CD4-positive, CD25-positive, alpha-beta regulatory T cell (primary cell): ENCODE data around the gene SLC38A1. TPM values are rescaled to one million over a fixed set of nuclear protein-coding genes. Genes with fewer than 3 reads are reported as not detected.
"Not testable (repeated sequence)": the region's sequence is repeated elsewhere in the genome, so short reads cannot be mapped to it uniquely, and the experiment has no call there.

ENCODE experiments used
- ATAC-seq, 2 donors: fragments of 150-1000 bp; cut with Tn5 transposase; one replicate each; pipeline ENCODE4 v1.10.0; 2021; ENCODE audit warnings: low read depth in 2 of 2, moderate number of reproducible peaks in 2 of 2, moderate library complexity in 1 of 2
- DNase-seq, 3 donors: peaks; one replicate each; pipeline versions ENCODE4 v3.0.0 to v3.0.0-alpha.2; 2012 to 2022; ENCODE audit warnings: mixed read lengths in 1 of 3
- H3K27ac ChIP-seq: one replicate; pipeline ENCODE4 v1.7.0; 2013; ENCODE audit warnings: mild to moderate bottlenecking, low read length; ENCODE audit not compliant: insufficient read depth, poor library complexity, severe bottlenecking
- H3K27me3 ChIP-seq: one replicate; pipeline ENCODE4 v1.7.0; 2013; ENCODE audit warnings: low read length; ENCODE audit not compliant: control insufficient read depth, insufficient read depth
- H3K36me3 ChIP-seq: one replicate; pipeline ENCODE4 v1.7.0; 2013; ENCODE audit warnings: mild to moderate bottlenecking, low read length, moderate library complexity; ENCODE audit not compliant: control insufficient read depth, insufficient read depth
- H3K4me1 ChIP-seq: 2 replicates; pipeline ENCODE4 v1.7.0; 2013; ENCODE audit warnings: mild to moderate bottlenecking, low read length; ENCODE audit not compliant: insufficient read depth, control insufficient read depth, poor library complexity, severe bottlenecking
- H3K4me3 ChIP-seq: one replicate; pipeline ENCODE4 v1.7.0; 2013; ENCODE audit warnings: low read depth, mild to moderate bottlenecking, low read length, moderate library complexity
- H3K9me3 ChIP-seq, 2 experiments: 1 replicate in 1 of 2; 2 replicates in 1 of 2; pipeline ENCODE4 v1.7.0; 2013; ENCODE audit warnings: low read length in 2 of 2, mild to moderate bottlenecking in 1 of 2, moderate library complexity in 1 of 2; ENCODE audit not compliant: control insufficient read depth in 2 of 2
- H3K27ac Mint-ChIP-seq, 3 donors: one replicate each; pipeline ENCODE4 v1.8.0; 2020 to 2022; ENCODE audit warnings: mild to moderate bottlenecking in 3 of 3, mixed read lengths in 3 of 3, moderate library complexity in 2 of 3
- H3K27me3 Mint-ChIP-seq: one replicate; pipeline ENCODE4 v1.8.0; 2022; ENCODE audit warnings: mild to moderate bottlenecking, mixed read lengths
- H3K36me3 Mint-ChIP-seq: one replicate; pipeline ENCODE4 v1.8.0; 2020; ENCODE audit warnings: mixed read lengths
- H3K4me1 Mint-ChIP-seq, 4 donors: one replicate each; pipeline ENCODE4 v1.8.0; 2020 to 2022; ENCODE audit warnings: mixed read lengths in 4 of 4, mild to moderate bottlenecking in 1 of 4
- H3K4me3 Mint-ChIP-seq, 4 donors: one replicate each; pipeline ENCODE4 v1.8.0; 2020 to 2022; ENCODE audit warnings: mild to moderate bottlenecking in 4 of 4, mixed read lengths in 4 of 4, moderate library complexity in 3 of 4
- H3K9me3 Mint-ChIP-seq, 7 donors: one replicate each; pipeline ENCODE4 v1.8.0; 2020 to 2022; ENCODE audit warnings: mixed read lengths in 7 of 7, mild to moderate bottlenecking in 3 of 7, moderate library complexity in 2 of 7
- polyA plus RNA-seq, 4 donors: library from polyadenylated mRNA; unstranded; fragments of 300-500 nt; fragmentation: Illumina TruSeq; gene quantifications; one replicate each; pipeline ENCODE4 v1.2.3, GENCODE V29; 2021
- total RNA-seq: library from RNA; stranded (reverse); gene quantifications from one replicate; pipeline ENCODE4 v1.2.3, GENCODE V29; 2022

SLC38A1 gene
- total and polyA plus RNA-seq, 5 donors from 2014 or later: 257 to 342 (median 276) TPM

DNA sequence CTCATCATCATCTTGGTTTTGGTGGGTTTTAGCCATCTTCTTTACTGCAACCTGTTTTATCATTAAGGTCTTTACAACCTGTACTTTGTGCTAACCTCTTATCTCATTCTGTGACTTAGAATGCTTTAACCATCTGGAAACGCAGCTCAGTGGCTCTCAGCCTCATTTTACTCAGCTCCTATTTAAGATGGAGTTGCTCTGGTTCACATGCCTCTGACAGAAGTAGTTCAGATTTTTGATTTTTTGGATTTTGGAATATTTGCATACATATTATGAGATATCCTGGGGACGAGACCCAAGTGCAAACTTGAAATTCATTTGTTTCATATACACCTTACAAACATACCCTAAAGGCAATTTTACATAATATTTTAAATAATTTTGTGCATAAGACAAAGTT, 10.7 kb downstream of the SLC38A1 start:
- Histone ChIP-seq H3K4me1 (peaks cover 84% of the 10 kb centered on the region), H3K4me3 (peak overlapping the region; percentile 22), H3K27ac (peak overlapping the region; percentile 31), H3K27me3 (no peaks in the 10 kb centered on the region), H3K9me3 (no peaks in the 10 kb centered on the region), H3K36me3 (peaks cover 46% of the 10 kb centered on the region)
- ATAC-seq (no peak), DNase-seq (no peak)
- Mint-ChIP-seq H3K4me3 (peak overlapping the region in 3 of 4 donors; percentile 57 to 82 (median 64)), H3K4me1 (peaks cover 42 to 65% (median 52%) of the 10 kb centered on the region in 4 donors), H3K9me3 (no peaks in the 10 kb centered on the region), H3K36me3 (peaks cover 35% of the 10 kb centered on the region), H3K27me3 (no peaks in the 10 kb centered on the region), H3K27ac (peak overlapping the region; percentile 57 to 75 (median 68))

DNA sequence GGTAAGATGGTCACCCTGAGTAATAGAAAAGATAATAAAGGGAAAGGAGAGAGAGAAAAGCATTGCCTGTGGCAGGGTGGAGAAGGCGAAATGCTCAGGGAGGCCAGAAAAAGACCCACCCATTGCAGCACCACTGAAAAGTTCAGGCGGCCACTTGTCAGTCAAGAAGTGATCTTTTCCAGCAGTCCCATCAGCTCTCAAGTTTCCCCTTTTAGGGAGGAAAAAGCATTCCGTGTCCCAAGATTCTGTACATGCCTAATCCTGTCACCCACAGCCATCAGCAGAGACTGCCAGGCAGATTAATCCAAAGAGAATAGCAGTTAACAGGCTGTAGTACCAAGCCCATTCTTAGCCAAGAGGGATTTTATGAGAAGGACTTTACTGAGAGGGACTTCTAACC, 11.9 kb downstream of the SLC38A1 start:
- Mint-ChIP-seq H3K36me3 (peaks cover 44% of the 10 kb centered on the region), H3K4me1 (peaks cover 42 to 65% (median 51%) of the 10 kb centered on the region in 4 donors), H3K27ac (peak overlapping the region; percentile 53 to 82 (median 71)), H3K9me3 (no peaks in the 10 kb centered on the region), H3K27me3 (no peaks in the 10 kb centered on the region), H3K4me3 (peak overlapping the region; percentile 29 to 82 (median 70))
- Histone ChIP-seq H3K4me1 (peaks cover 73% of the 10 kb centered on the region), H3K27ac (peak overlapping the region; percentile 38), H3K36me3 (peaks cover 51% of the 10 kb centered on the region), H3K27me3 (no peaks in the 10 kb centered on the region), H3K4me3 (peak overlapping the region; percentile 48), H3K9me3 (no peaks in the 10 kb centered on the region)
- ATAC-seq (no peak), DNase-seq (no peak)

DNA sequence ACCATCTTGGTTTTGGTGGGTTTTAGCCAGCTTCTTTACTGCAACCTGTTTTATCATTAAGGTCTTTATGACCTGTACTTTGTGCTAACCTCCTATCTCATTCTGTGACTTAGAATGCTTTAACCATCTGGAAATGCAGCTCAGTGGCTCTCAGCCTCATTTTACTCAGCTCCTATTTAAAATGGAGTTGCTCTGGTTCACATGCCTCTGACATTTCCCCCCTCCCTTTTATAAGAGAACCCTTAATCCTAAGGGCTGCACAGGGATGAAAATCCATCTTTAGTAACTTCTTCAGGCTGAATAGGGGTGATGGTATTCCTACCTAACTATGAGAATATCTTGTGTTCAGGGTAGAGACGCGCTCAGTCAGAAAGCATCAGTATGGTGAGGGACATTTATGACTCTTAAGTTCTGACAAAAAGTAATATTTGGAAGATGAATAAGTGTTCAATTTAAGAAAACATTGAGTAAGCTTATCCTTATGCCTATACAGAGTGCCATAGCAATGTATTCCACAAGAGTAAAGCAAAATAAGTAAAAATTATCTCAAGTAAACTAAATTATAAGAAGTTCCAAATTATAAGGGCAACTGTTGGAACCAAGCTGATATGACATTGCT, 15.2 kb downstream of the SLC38A1 start:
- Histone ChIP-seq H3K4me3 (no peak overlapping the region), H3K4me1 (peaks cover 41% of the 10 kb centered on the region), H3K27ac (peak overlapping the region; percentile 29), H3K27me3 (no peaks in the 10 kb centered on the region), H3K36me3 (peaks cover 44% of the 10 kb centered on the region), H3K9me3 (peaks cover 0 to 2% of the 10 kb centered on the region in 2 experiments)
- Mint-ChIP-seq H3K36me3 (peaks cover 72% of the 10 kb centered on the region), H3K9me3 (peaks cover 0 to 16% (median 7%) of the 10 kb centered on the region in 7 donors), H3K4me1 (peaks cover 58 to 91% (median 74%) of the 10 kb centered on the region in 4 donors), H3K4me3 (peak overlapping the region in 1 of 4 donors; percentile 43), H3K27ac (peak overlapping the region; percentile 70 to 89 (median 82)), H3K27me3 (no peaks in the 10 kb centered on the region)
- DNase-seq (no peak), ATAC-seq (no peak)

DNA sequence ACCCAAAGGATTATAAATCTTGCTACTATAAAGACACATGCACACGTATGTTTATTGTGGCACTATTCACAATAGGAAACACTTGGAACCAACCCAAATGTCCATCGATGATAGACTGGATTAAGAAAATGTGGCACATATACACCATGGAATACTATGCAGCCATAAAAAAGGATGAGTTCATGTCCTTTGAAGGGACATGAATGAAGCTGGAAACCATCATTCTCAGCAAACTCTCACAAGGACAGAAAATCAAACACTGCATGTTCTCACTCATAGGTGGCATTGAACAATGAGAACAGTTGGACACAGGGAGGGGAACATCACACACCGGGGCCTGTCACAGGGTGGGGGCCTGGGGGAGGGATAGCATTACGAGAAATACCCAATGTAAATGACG, 16.8 kb downstream of the SLC38A1 start:
- peak overlapping the region in 2 of 4 donors; percentile 24 to 68 for H3K4me3 Mint-ChIP-seq
- H3K9me3 ChIP-seq, H3K27ac ChIP-seq, ATAC-seq, H3K4me3 ChIP-seq, DNase-seq, H3K27me3 ChIP-seq, H3K27me3 Mint-ChIP-seq: not testable (repeated sequence)
- peaks cover 79% of the 10 kb centered on the region for H3K36me3 Mint-ChIP-seq
- H3K4me1 Mint-ChIP-seq: peaks cover 65 to 93% (median 76%) of the 10 kb centered on the region in 4 donors
- H3K9me3 Mint-ChIP-seq: peaks cover 0 to 30% (median 11%) of the 10 kb centered on the region in 7 donors
- H3K36me3 ChIP-seq: peaks cover 36% of the 10 kb centered on the region
- peak overlapping the region in 1 of 3 donors; percentile 20 for H3K27ac Mint-ChIP-seq
- peaks cover 25% of the 10 kb centered on the region for H3K4me1 ChIP-seq

DNA sequence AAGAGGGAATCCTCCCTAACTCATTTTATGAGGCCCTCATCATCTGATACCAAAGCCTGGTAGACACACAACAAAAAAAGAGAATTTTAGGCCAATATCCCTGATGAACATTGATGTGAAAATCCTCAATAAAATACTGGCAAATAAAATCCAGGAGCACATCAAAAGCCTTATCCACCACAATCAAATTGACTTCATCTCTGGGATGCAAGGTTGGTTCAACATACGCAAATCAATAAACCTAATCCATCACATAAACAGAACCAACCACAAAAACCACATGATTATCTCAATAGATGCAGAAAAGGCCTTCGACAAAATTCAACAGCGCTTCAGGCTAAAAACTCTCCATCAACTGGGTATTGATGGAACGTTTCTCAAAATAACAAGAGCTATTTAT, 18.9 kb downstream of the SLC38A1 start:
- DNase-seq, H3K27ac ChIP-seq, H3K27me3 Mint-ChIP-seq, H3K9me3 ChIP-seq, ATAC-seq, H3K27me3 ChIP-seq: not testable (repeated sequence)
- Mint-ChIP-seq H3K4me3 (peak overlapping the region; percentile 66 to 80 (median 70)), H3K36me3 (peaks cover 83% of the 10 kb centered on the region), H3K9me3 (peaks cover 0 to 30% (median 11%) of the 10 kb centered on the region in 7 donors), H3K27ac (peak overlapping the region in 2 of 3 donors; percentile 88 to 94), H3K4me1 (peaks cover 61 to 94% (median 82%) of the 10 kb centered on the region in 4 donors)
- peaks cover 36% of the 10 kb centered on the region for H3K36me3 ChIP-seq
- H3K4me1 ChIP-seq: peaks cover 22% of the 10 kb centered on the region
- H3K4me3 ChIP-seq: peak overlapping the region; percentile 44

DNA sequence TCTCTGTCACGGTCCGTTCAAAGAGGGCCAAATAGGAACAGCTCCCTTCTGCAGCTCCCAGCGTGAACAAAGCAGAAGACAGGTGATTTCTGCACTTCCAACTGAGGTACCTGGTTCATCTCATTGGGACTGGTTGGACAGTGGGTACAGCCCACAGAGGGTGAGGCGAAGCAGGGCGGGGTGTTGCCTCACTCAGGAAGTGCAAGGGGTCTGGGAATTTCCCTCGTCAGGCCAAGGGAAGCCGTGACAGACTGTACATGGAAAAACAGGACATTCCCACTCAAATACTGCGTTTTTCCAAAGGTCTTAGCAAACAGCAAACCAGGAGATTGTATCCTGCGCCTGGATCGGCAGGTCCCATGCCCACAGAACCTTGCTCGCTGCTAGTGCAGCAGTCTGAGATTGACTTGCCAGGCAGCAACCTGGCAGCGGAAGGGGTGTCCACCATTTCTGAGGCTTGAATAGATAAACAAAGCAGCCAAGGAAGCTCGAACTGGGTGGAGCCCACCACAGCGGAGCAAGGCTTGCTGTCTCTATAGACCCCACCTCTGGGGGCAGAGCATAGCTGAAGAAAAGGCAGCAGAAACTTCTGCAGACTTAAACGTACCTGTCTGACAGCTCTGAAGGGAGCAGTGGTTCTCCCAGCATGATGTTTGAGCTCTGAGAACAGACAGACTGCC, 22.7 kb downstream of the SLC38A1 start:
- peaks cover 74% of the 10 kb centered on the region for H3K36me3 Mint-ChIP-seq
- peaks cover 60 to 97% (median 83%) of the 10 kb centered on the region in 4 donors for H3K4me1 Mint-ChIP-seq
- H3K4me1 ChIP-seq: peaks cover 30% of the 10 kb centered on the region
- no peaks in the 10 kb centered on the region for H3K27me3 Mint-ChIP-seq
- DNase-seq: peak in 2 of 3 donors; percentile 18 to 41
- peak overlapping the region; percentile 75 to 95 (median 85) for H3K27ac Mint-ChIP-seq
- peaks cover 0 to 2% of the 10 kb centered on the region in 2 experiments for H3K9me3 ChIP-seq
- H3K27me3 ChIP-seq: no peaks in the 10 kb centered on the region
- peak overlapping the region; percentile 33 to 75 (median 66) for H3K4me3 Mint-ChIP-seq
- peak overlapping the region; percentile 57 for H3K4me3 ChIP-seq
- H3K27ac ChIP-seq: peak overlapping the region; percentile 51
- H3K36me3 ChIP-seq: peaks cover 33% of the 10 kb centered on the region
- peaks cover 0 to 29% (median 11%) of the 10 kb centered on the region in 7 donors for H3K9me3 Mint-ChIP-seq
- ATAC-seq: no peak

DNA sequence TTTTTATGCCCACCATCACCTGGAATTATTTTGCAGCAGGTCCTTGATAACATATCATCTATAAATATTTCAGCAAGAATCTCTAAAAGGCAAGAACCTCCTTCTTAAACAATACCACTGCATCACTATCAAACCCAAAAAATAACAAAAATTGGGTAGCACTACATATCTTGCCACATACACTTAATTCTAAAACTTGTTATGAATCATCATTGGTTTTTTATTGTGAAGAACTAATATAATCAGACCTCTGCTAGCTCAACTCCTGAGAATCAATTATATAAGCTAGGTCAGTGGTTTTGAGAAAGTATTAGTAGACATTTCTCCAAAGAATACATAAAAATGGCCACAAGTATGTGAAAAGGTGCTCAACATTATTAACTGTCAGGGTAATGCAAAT, 23.8 kb downstream of the SLC38A1 start:
- Histone ChIP-seq H3K4me1 (peaks cover 30% of the 10 kb centered on the region), H3K9me3 (no peaks in the 10 kb centered on the region), H3K27me3 (no peaks in the 10 kb centered on the region), H3K36me3 (peaks cover 41% of the 10 kb centered on the region), H3K4me3 (peak overlapping the region; percentile 57), H3K27ac (peak overlapping the region; percentile 30)
- Mint-ChIP-seq H3K4me1 (peaks cover 49 to 97% (median 78%) of the 10 kb centered on the region in 4 donors), H3K27ac (peak overlapping the region; percentile 32 to 52 (median 43)), H3K36me3 (peaks cover 68% of the 10 kb centered on the region), H3K4me3 (peak overlapping the region; percentile 27 to 75 (median 66)), H3K27me3 (no peaks in the 10 kb centered on the region), H3K9me3 (peaks cover 0 to 22% (median 8%) of the 10 kb centered on the region in 7 donors)
- DNase-seq: no peak
- no peak for ATAC-seq
